ENCODE measurements around the gene PTTG1IP. TPM values are rescaled to one million over a fixed set of nuclear protein-coding genes. Genes with fewer than 3 reads are reported as not detected.

The PTTG1IP gene
- total and polyA plus RNA-seq, 3 donors from 2014 or later = 171 to 195 (median 190) TPM

DNA sequence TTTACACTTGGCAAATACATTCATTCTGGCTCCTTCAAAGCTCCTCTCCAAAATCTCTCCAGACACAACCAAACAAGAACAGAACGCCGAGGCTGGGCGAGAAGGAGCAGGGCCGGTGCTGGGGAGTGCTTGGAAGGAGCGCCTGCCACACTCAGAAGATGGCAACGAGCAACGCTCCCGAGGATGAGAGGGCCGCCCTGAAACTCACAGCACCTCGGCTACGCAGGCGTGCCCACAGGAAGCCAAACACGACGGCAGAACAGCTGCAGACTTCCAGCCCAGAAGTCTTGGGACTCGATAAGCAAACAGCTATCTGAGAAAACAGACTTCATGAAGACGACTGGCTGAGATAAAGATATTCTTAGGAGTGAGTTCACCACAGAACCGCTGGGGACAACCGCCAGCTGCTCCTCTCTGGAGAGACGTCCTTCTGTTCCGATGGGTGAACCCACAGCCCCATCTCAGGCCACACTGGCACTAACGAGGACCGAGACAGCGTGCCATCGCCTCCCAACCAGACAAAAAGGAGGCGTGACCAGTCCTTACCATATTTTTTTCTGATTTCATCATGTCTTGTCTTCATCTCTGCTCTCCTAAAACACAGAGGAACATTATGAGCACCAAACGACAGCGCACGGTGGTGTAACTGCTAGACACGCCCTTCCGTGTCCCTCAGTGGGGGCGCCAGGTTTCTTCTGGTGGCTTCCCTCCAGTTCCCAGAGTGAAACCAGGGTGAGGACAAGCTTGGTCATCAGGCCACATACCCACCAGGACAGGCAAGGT, 18.6 kb downstream of the PTTG1IP start:
- no peaks in the 10 kb centered on the region for H3K9me3 ChIP-seq
- intact Hi-C loops (cut with DNase I; ENCODE audit: low total_unique reads) = no loop called here
- H3K36me3 ChIP-seq (ENCODE audit: low read depth, missing control alignments) = no peaks in the 10 kb centered on the region

DNA sequence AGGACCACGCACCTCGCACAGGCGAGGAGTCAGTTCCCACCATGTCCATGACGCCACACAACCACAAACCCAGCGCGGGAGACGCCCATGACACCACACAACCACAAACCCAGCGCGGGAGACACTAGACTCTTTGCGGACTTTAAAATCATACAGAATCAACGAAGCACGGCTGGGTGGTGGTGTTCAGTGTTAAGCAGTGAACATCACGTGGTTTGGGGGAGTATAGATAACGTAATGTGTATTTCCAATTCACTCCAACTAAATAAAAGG, 19.2 kb downstream of the PTTG1IP start:
- WGBS, 2 donors = 81 to 87% methylated on average over 14 of the region's 14 CpGs
- no peaks in the 10 kb centered on the region for H3K36me3 ChIP-seq (ENCODE audit: low read depth, missing control alignments)
- DNase-seq = no peak
- no peaks in the 10 kb centered on the region for H3K4me1 ChIP-seq
- TF ChIP-seq, protein P1, sequence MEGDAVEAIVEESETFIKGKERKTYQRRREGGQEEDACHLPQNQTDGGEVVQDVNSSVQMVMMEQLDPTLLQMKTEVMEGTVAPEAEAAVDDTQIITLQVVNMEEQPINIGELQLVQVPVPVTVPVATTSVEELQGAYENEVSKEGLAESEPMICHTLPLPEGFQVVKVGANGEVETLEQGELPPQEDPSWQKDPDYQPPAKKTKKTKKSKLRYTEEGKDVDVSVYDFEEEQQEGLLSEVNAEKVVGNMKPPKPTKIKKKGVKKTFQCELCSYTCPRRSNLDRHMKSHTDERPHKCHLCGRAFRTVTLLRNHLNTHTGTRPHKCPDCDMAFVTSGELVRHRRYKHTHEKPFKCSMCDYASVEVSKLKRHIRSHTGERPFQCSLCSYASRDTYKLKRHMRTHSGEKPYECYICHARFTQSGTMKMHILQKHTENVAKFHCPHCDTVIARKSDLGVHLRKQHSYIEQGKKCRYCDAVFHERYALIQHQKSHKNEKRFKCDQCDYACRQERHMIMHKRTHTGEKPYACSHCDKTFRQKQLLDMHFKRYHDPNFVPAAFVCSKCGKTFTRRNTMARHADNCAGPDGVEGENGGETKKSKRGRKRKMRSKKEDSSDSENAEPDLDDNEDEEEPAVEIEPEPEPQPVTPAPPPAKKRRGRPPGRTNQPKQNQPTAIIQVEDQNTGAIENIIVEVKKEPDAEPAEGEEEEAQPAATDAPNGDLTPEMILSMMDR (IDR thresholded peaks at IDR 0.05) = no peak
- TF ChIP-seq POLR2A (IDR thresholded peaks at IDR 0.05) = no peak
- intact Hi-C loops (cut with DNase I; ENCODE audit: low total_unique reads) = no loop called here
- no peak overlapping the region for H3K4me3 ChIP-seq
- H3K9me3 ChIP-seq = no peaks in the 10 kb centered on the region
- H3K27me3 ChIP-seq = no peaks in the 10 kb centered on the region
- H3K27ac ChIP-seq = no peak overlapping the region

More for the DNA sequence above, 18.6 kb downstream of the PTTG1IP start:
- TF ChIP-seq, protein P1 (IDR thresholded peaks at IDR 0.05) = no peak
- no peak for TF ChIP-seq POLR2A (IDR thresholded peaks at IDR 0.05)
- Histone ChIP-seq H3K4me1 (no peaks in the 10 kb centered on the region), H3K27ac (no peak overlapping the region), H3K27me3 (no peaks in the 10 kb centered on the region), H3K4me3 (no peak overlapping the region)
- WGBS, 2 donors = 89 to 91% methylated on average over 31 of the region's 31 CpGs
- DNase-seq = no peak

DNA sequence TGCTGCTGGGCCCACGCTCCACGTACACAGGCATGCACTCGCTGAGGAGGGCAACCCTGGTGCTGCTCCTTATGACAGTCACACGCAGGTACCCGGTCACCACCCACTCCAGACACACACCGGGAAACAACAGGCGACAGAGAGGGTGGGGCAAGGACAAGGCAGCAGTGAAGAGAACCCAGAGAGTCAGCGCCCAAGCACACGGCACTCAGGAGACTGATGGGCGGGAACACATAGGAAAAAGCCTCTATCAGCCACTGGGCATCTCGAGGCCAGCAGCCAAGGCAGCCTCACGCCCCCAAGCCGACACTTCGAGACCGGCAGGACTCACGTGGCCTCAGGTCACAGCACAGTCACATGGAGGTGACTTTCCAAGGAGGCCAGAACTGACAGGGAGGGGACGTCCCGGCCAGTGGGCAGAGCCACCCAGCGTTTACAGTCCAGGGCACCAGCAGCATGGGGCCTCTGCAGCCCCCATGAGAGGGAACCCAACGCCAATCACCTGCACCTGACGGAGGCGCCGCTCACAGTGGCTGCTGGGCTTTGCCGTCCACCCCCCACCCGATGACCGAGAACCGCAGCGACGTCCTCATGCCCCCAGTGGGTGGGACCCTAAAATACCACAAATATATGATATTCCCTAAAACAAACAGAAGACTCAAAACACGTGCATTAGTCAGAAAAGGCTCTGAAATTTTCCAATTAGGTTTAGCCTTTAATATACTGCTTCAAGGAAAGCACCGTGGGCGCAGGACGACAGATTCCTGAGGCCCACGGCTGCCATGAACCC, 19.7 kb downstream of the PTTG1IP start:
- intact Hi-C loops (cut with DNase I; ENCODE audit: low total_unique reads) = no loop called here
- Histone ChIP-seq H3K27ac (no peak overlapping the region), H3K9me3 (no peaks in the 10 kb centered on the region), H3K4me3 (no peak overlapping the region), H3K4me1 (no peaks in the 10 kb centered on the region), H3K27me3 (no peaks in the 10 kb centered on the region), H3K36me3 (ENCODE audit: low read depth, missing control alignments) (no peaks in the 10 kb centered on the region)
- 84 to 88% methylated on average over 31 to 34 of the region's 34 CpGs for WGBS, 2 donors
- DNase-seq = no peak
- TF ChIP-seq, protein P1 (IDR thresholded peaks at IDR 0.05) = no peak
- no peak for TF ChIP-seq POLR2A (IDR thresholded peaks at IDR 0.05)

DNA sequence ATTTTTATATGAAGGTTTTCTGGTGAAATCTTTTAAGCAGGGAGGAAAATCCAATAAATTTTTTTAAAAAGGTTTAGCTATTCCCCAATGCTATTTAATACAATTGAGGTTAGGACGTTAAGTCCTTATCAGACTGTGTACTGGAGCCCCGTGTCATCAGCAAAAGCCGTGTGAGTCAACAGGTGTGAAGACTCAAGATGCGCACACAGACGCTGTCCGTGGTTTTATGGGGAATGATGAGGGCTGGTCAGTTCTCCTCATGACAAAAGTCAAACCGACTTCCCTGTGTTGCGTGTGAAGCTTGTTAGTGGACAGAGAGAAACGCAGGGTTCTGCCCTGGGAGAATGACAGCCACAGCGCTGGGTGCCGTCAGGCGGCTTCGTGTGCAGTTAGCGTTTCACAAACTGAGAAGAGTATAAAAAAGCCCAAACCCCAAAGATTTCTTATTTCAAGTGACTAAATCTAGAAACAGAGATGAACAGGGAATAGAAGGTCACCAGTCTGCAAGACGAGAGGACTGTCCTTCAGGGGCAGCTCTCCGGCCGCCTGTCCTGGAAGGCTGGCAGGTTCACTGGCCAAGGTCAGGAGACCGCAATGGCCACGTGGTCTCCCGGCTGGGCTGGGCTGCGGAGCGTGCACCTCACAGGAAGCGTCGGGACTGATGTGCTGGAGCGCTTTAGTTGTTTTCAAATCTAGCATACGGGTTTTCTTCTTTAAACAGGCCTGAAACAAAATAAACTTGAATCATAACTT, 22.4 kb downstream of the PTTG1IP start:
- 71 to 72% methylated on average over 22 to 26 of the region's 26 CpGs for WGBS, 2 donors
- H3K36me3 ChIP-seq (ENCODE audit: low read depth, missing control alignments) = no peaks in the 10 kb centered on the region
- peak; percentile 75 for DNase-seq
- no peaks in the 10 kb centered on the region for H3K9me3 ChIP-seq
- no peak overlapping the region for H3K4me3 ChIP-seq
- intact Hi-C loops (cut with DNase I; ENCODE audit: low total_unique reads) = no loop called here
- no peak overlapping the region for H3K27ac ChIP-seq
- no peak for TF ChIP-seq POLR2A (IDR thresholded peaks at IDR 0.05)
- TF ChIP-seq, protein P1 (IDR thresholded peaks at IDR 0.05) = no peak
- no peaks in the 10 kb centered on the region for H3K27me3 ChIP-seq
- peaks cover 8% of the 10 kb centered on the region for H3K4me1 ChIP-seq

All from testis (tissue), 3 donors.